Pancreas (tissue), 10 donors: ENCODE results near the gene MYEF2. TPM values are rescaled to one million over a fixed set of nuclear protein-coding genes. Genes with fewer than 3 reads are reported as not detected.

Experiments used
- ATAC-seq, 4 donors: fragments of 200-7000 bp; cut with Tn5 transposase; one replicate each; pipeline versions ENCODE4 v1.8.0 to v1.9.1; 2020; ENCODE audit warnings: mild to moderate bottlenecking in 4 of 4, moderate library complexity in 4 of 4
- DNase-seq, 6 donors: peaks; one replicate each; pipeline ENCODE4 v3.0.0-alpha.2; 2020
- FAIRE-seq: peaks from 2 replicates; lab custom pipeline; 2012; peaks lifted over from hg19 to GRCh38; lab: Jason Lieb, UNC
- H3K27ac ChIP-seq, 4 donors: fragments of 200-600 bp; sonication (generic); 1 replicate in 3 of 4; 2 replicates in 1 of 4; pipeline versions ENCODE4 v1.5.0 to v1.8.0; 2020
- H3K27me3 ChIP-seq, 4 donors: fragments of 200-600 bp; one replicate each; pipeline ENCODE4 v1.8.0; 2021
- H3K36me3 ChIP-seq, 3 donors: fragments of 200-600 bp; sonication (generic) in 1 of 3; one replicate each; pipeline versions ENCODE4 v1.5.0 to v1.8.0; 2020 to 2021
- H3K4me1 ChIP-seq, 3 donors: fragments of 200-600 bp; one replicate each; pipeline ENCODE4 v1.8.0; 2021
- H3K4me3 ChIP-seq, 4 donors: fragments of 200-600 bp; sonication (generic) in 2 of 4; one replicate each; pipeline versions ENCODE4 v1.5.0 to v1.8.0; 2020 to 2021
- H3K9me3 ChIP-seq, 4 donors: fragments of 200-600 bp; one replicate each; pipeline ENCODE4 v1.8.0; 2021
- WGBS, 2 donors: extraction: QIAGEN DNeasy Blood & Tissue Kit; methylation state at CpG; one replicate each; pipeline ENCODE4 v1.1.7; 2013; 5-methylcytosine and 5-hydroxymethylcytosine counted together
- intact Hi-C, 3 donors: fragments of 100-400 bp; cut with DNase I; formaldehyde crosslinking; loops; one replicate each; pipeline versions ENCODE4 v1.11.1 to v1.14.2; 2022
- polyA plus RNA-seq, 2 donors: library from polyadenylated mRNA; stranded (reverse); fragments of 200-250 nt; gene quantifications; one replicate each; pipeline ENCODE4 v1.2.3, GENCODE V29; 2013
- total RNA-seq, 6 donors: library from RNA; stranded (reverse); fragmentation: NEBNext Ultra II Directional in 4 of 6; extraction: Animal tissue kit (Norgen Biotek cat#: 25700) in 4 of 6; gene quantifications; one replicate each; pipeline versions ENCODE4 v1.2.1 to v1.2.4, GENCODE V29; 2021 to 2023
- TF ChIP-seq, protein P1 (sequence below), 4 donors: fragments of 200-600 bp; sonication (generic) in 3 of 4; IDR thresholded peaks; one replicate each; pipeline versions ENCODE4 v1.5.0 to v1.8.0; 2021; ENCODE audit warnings: antibody characterized with exemption in 4 of 4
- donor health status: healthy with polysubstance abuse.
- donor health status: DM: no; HTN: no; CAD: no; lungs with moderate emphysema.
- donor health status: DM: no; HTN: no; CAD: no.
- donor health status: control.
- donor health status: control.
- donor health status: Bipolar disorder and iron deficiency.
- donor health status: DM: yes; HTN: yes; CAD: no.
- donor health status: DM: no; HTN: no; CAD: no.
- donor health status: DM: no; HTN: no; CAD: no.
- donor health status: DM: yes; HTN: yes; CAD: no.

Gene MYEF2
- total and polyA plus RNA-seq, 8 donors: 10.5 to 28.0 (median 15.3) TPM

- DNase-seq (no peak), FAIRE-seq (no peak), ATAC-seq (no peak)
- TF ChIP-seq, protein P1, sequence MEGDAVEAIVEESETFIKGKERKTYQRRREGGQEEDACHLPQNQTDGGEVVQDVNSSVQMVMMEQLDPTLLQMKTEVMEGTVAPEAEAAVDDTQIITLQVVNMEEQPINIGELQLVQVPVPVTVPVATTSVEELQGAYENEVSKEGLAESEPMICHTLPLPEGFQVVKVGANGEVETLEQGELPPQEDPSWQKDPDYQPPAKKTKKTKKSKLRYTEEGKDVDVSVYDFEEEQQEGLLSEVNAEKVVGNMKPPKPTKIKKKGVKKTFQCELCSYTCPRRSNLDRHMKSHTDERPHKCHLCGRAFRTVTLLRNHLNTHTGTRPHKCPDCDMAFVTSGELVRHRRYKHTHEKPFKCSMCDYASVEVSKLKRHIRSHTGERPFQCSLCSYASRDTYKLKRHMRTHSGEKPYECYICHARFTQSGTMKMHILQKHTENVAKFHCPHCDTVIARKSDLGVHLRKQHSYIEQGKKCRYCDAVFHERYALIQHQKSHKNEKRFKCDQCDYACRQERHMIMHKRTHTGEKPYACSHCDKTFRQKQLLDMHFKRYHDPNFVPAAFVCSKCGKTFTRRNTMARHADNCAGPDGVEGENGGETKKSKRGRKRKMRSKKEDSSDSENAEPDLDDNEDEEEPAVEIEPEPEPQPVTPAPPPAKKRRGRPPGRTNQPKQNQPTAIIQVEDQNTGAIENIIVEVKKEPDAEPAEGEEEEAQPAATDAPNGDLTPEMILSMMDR (IDR thresholded peaks at IDR 0.05): no peak
- Histone ChIP-seq H3K4me3 (no peak overlapping the region), H3K36me3 (no peaks in the 10 kb centered on the region), H3K27ac (no peak overlapping the region), H3K27me3 (no peaks in the 10 kb centered on the region), H3K4me1 (no peaks in the 10 kb centered on the region), H3K9me3 (no peaks in the 10 kb centered on the region)
- intact Hi-C loops: no loop called here
- WGBS, 2 donors: 62% methylated on average over 3 of the region's 3 CpGs
Measured at GRCh38 chr15:48168616-48169015, 9.5 kb downstream of the MYEF2 start.

- intact Hi-C loops: no loop called here
- DNase-seq (no peak), ATAC-seq (no peak), FAIRE-seq (no peak)
- no peaks in the 10 kb centered on the region for H3K36me3 ChIP-seq
- H3K9me3 ChIP-seq: no peaks in the 10 kb centered on the region
- H3K4me1 ChIP-seq: no peaks in the 10 kb centered on the region
- H3K27me3 ChIP-seq: no peaks in the 10 kb centered on the region
- H3K27ac ChIP-seq: no peak overlapping the region
- TF ChIP-seq, protein P1 (IDR thresholded peaks at IDR 0.05): no peak
- H3K4me3 ChIP-seq: no peak overlapping the region
- WGBS, 2 donors: 94 to 98% methylated on average over 2 of the region's 2 CpGs
Measured at GRCh38 chr15:48153526-48153925, 24.6 kb downstream of the MYEF2 start.

GRCh38 chr15:48149858-48150257, 28.2 kb downstream of the MYEF2 start:
- no peaks in the 10 kb centered on the region for H3K4me1 ChIP-seq
- ATAC-seq: no peak
- H3K27ac ChIP-seq: no peak overlapping the region
- no peak overlapping the region for H3K4me3 ChIP-seq
- 88% methylated on average over 4 of the region's 4 CpGs for WGBS, 2 donors
- TF ChIP-seq, protein P1 (IDR thresholded peaks at IDR 0.05): no peak
- H3K27me3 ChIP-seq: no peaks in the 10 kb centered on the region
- intact Hi-C loops: no loop called here
- FAIRE-seq: no peak
- peaks cover 0 to 4% (median 0%) of the 10 kb centered on the region in 3 donors for H3K36me3 ChIP-seq
- H3K9me3 ChIP-seq: no peaks in the 10 kb centered on the region
- DNase-seq: no peak

DNA sequence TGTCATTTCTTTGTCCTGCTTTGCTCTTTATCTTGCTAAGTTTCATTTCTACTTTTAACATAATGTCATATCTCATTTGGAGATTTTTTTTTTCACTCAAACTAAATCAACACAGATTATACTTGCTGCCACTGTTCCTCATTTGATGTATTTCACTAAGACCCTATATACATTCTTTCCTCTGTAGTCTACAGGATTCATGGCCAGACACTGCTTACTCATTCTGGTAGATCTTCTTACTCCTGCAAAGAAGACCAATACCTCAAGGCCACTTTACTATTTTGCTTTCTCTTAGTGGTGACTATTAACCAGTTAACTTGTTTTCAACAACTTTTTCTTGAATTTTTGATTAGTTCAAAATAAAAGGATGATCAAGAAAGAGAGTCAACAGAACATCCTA, 30.7 kb downstream of the MYEF2 start:
- FAIRE-seq (no peak), ATAC-seq (no peak), DNase-seq (no peak)
- TF ChIP-seq, protein P1 (IDR thresholded peaks at IDR 0.05): no peak
- H3K4me3 ChIP-seq: no peak overlapping the region
- H3K36me3 ChIP-seq: peaks cover 0 to 5% (median 4%) of the 10 kb centered on the region in 3 donors
- intact Hi-C loops: no loop called here
- no peaks in the 10 kb centered on the region for H3K27me3 ChIP-seq
- no peaks in the 10 kb centered on the region for H3K9me3 ChIP-seq
- no peak overlapping the region for H3K27ac ChIP-seq
- no peaks in the 10 kb centered on the region for H3K4me1 ChIP-seq

DNA sequence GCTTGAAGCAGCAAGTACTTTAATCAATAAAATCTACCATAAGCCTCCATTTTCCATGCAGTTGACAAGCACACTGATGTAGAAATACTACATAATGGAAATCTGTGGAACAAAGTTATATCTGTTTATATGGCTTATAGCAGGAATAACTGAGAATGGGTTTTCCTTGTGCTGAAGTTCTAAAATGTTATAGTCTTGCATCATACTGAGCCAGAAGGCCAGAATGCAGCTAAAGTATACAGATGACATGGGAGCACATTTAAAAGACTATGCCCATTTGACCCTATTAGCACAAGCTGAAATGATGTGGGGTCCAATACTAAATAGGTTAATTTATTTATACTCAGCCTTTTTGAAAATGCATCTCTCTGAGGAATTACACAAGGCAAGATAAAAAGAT, 32.2 kb downstream of the MYEF2 start:
- no peak for FAIRE-seq
- H3K27me3 ChIP-seq: no peaks in the 10 kb centered on the region
- no peaks in the 10 kb centered on the region for H3K4me1 ChIP-seq
- no peak for DNase-seq
- peaks cover 0 to 5% (median 4%) of the 10 kb centered on the region in 3 donors for H3K36me3 ChIP-seq
- TF ChIP-seq, protein P1 (IDR thresholded peaks at IDR 0.05): no peak
- no peak overlapping the region for H3K4me3 ChIP-seq
- H3K27ac ChIP-seq: no peak overlapping the region
- intact Hi-C loops: no loop called here
- no peaks in the 10 kb centered on the region for H3K9me3 ChIP-seq
- no peak for ATAC-seq
